Measurements from ENCODE around the gene BMPER. TPM values are rescaled to one million over a fixed set of nuclear protein-coding genes. Genes with fewer than 3 reads are reported as not detected.
A peak's percentile ranks its signal among the peaks of the same experiment; 100 is the strongest.

BMPER gene
- total and polyA plus RNA-seq, 2 of the 8 experiments (the other 6 are each of a cell fraction or from before 2014, with no cell fraction given): 0.33 to 0.69 TPM

- no peak for TF ChIP-seq HDAC2 (IDR thresholded peaks at IDR 0.05; ENCODE audit: borderline replicate concordance in 1 of 2, low read depth in 2 of 2, low read length in 2 of 2)
- TF ChIP-seq SIN3A (conservative IDR thresholded peaks at IDR 0.05 in 1 of 2, IDR thresholded peaks at IDR 0.05 in 1 of 2; ENCODE audit: low read depth in 1 of 2, low read length in 2 of 2): no peak
- TF ChIP-seq POLR2A (IDR thresholded peaks at IDR 0.05; ENCODE audit: control extremely low read depth in 1 of 2, low read depth in 2 of 2, low read length in 2 of 2): no peak
- TF ChIP-seq SRF (IDR thresholded peaks at IDR 0.05; ENCODE audit: low read depth, low read length): no peak
- TF ChIP-seq USF2 (IDR thresholded peaks at IDR 0.05; ENCODE audit: low read length): no peak
- TF ChIP-seq EGR1 (IDR thresholded peaks at IDR 0.05; ENCODE audit: borderline replicate concordance, low read depth, low read length): no peak
- TF ChIP-seq RAD21 (IDR thresholded peaks at IDR 0.05 in 1 of 2, conservative IDR thresholded peaks at IDR 0.05 in 1 of 2; ENCODE audit: low read depth in 2 of 2, low read length in 2 of 2): peak in 1 of 2 experiments; percentile 29; a peak in 2 of 4 replicates
- TF ChIP-seq EZH2 (IDR thresholded peaks at IDR 0.05; ENCODE audit: low read depth, low read length, severe bottlenecking): no peak
Observed at GRCh38 chr7:34044734-34045353, 139.5 kb downstream of the BMPER start (continued).

All from H1 (cell line).